ENCODE measurements around the gene SMARCA2.

DNA sequence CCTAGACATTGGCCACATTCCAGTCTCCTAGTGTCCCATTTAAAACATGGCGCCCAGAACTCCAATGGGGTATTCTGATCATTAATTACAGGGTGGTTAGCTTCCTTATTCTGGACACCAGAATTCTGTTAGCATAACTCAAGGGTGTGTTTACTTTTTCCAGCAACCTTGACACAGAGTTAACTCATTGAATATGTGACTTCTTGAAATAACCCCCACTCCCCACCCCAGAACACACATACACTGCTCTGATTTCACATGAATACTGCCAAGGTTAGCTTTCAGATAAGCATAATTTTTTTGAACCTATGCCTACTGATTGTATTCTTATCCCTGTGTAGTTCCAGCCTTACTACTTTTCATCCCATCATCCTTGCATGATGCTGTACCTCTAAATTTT lies 151.1 kb downstream of the SMARCA2 start:
- TF ChIP-seq, protein P1, sequence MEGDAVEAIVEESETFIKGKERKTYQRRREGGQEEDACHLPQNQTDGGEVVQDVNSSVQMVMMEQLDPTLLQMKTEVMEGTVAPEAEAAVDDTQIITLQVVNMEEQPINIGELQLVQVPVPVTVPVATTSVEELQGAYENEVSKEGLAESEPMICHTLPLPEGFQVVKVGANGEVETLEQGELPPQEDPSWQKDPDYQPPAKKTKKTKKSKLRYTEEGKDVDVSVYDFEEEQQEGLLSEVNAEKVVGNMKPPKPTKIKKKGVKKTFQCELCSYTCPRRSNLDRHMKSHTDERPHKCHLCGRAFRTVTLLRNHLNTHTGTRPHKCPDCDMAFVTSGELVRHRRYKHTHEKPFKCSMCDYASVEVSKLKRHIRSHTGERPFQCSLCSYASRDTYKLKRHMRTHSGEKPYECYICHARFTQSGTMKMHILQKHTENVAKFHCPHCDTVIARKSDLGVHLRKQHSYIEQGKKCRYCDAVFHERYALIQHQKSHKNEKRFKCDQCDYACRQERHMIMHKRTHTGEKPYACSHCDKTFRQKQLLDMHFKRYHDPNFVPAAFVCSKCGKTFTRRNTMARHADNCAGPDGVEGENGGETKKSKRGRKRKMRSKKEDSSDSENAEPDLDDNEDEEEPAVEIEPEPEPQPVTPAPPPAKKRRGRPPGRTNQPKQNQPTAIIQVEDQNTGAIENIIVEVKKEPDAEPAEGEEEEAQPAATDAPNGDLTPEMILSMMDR (IDR thresholded peaks at IDR 0.05), result no peak
- TF ChIP-seq POLR2A (IDR thresholded peaks at IDR 0.05), result no peak

Data from testis (tissue), 2 donors.